Measurements from ENCODE around the gene ASS1.

DNA sequence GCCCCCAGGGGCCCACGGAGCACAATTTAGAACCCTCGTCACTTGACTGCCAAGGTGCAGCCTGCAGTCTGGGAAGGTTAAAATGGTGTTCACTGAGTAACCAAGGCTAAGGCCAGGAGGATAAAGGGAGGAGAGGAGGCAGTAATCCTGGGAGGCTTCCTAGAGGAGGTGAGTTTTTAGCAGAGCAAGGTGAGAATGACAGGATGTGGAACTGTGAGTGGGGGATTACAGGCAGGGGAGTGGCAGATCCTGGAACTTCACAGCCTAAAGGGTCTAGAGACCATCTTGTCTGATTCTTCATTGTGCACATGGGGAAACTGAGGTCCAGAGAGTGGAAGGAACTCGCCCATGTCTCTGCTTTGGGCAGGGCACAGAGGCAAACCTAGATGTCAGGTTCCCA, 42.5 kb upstream of the ASS1 start:
- TF ChIP-seq POLR2A (IDR thresholded peaks at IDR 0.05; ENCODE audit: low read length), result no peak
- no peak for TF ChIP-seq GATA1 (IDR thresholded peaks at IDR 0.05; ENCODE audit: low read depth, low read length)
